Fibroblast of villous mesenchyme (primary cell): ENCODE data around the gene KLK5. TPM values are rescaled to one million over a fixed set of nuclear protein-coding genes. Genes with fewer than 3 reads are reported as not detected.

Experiments
- DNase-seq: peaks from one replicate; pipeline ENCODE4 v3.0.0-alpha.2; 2010; ENCODE audit warnings: low read depth
- H3K4me3 ChIP-seq: 2 replicates; pipeline ENCODE4 v1.5.1; 2011; ENCODE audit warnings: low read depth, mild to moderate bottlenecking, low read length
- CTCF ChIP-seq: IDR thresholded peaks from 2 replicates; pipeline ENCODE4 v1.5.1; 2012; ENCODE audit warnings: low read depth, mild to moderate bottlenecking, low read length; ENCODE audit not compliant: insufficient read depth
- total RNA-seq: library from RNA; depleted of rRNA; stranded (reverse); fragments of >200 nt; gene quantifications from 2 replicates; pipeline ENCODE4 v1.2.3, GENCODE V29; 2012

The KLK5 gene
- total RNA-seq, 1 donor, result not detected

DNA sequence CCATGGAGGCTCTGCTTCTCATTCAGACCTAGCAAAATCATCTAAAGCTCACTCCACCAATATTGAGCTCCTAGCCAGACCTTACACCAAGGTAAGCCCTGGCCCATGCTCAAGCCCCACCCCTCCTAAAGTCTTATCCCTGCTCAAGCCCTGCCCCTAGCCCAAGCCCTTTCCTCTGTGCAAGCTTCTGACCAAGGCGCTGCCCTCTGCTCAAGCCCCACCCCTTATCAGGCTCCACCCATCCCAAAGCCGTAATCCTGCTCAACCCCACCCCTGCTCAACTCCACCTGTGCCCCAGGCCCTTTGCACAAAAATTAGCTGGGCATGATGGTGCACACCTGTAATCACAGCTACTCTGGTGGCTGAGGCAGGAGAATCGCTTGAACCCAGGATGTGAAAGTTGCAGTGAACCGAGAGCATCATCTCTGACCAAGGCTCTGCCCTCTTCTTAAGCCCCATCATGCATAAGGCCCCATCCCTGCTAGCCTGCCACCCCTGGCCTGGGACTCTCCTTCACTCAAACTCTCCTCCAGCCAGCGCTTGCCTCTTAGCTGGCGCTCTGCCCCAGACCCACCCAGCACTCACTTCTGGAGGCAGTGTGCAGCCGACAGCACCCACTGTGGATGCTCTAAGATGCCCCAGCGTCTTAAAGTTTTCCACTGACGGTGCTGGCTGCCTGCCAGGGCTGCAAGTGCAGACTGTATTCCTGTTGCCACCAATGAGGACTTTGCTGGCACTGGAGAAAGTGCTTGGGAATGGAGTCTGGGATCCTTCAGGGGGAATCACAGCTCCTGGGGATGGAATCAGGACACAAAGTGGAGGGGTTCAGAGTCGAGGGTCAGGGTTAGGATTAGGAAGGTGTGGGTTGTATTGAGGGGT, 58.1 kb downstream of the KLK5 start:
- no peak for DNase-seq
- no peak overlapping the region for H3K4me3 ChIP-seq
- no peak for TF ChIP-seq CTCF

Other genes with a start within 250 kb of the KLK5 start
- 7.4 and 7.8 TPM in 2 replicates for gene SHANK1, start 233.2 kb downstream of the KLK5 start, total RNA-seq
- 18.6 and 25.4 TPM in 2 replicates for gene CLEC11A, start 229.7 kb downstream of the KLK5 start, total RNA-seq
- not detected in 2 replicates for gene GPR32, start 182.6 kb downstream of the KLK5 start, total RNA-seq
- gene ACP4, start 162.6 kb downstream of the KLK5 start, total RNA-seq, result not detected in 2 replicates
- not detected in 2 replicates for gene KLK1, start 129.3 kb downstream of the KLK5 start, total RNA-seq
- gene KLK15, start 119.5 kb downstream of the KLK5 start, total RNA-seq, result not detected in 2 replicates
- not detected in 2 replicates for gene KLK3, start 98.1 kb downstream of the KLK5 start, total RNA-seq
- gene KLK2, start 79.6 kb downstream of the KLK5 start, total RNA-seq, result not detected in 2 replicates
- not detected in 2 replicates for gene KLK4, start 41.6 kb downstream of the KLK5 start, total RNA-seq
- not detected in 2 replicates for gene KLK6, start 16.6 kb upstream of the KLK5 start, total RNA-seq
- not detected in 2 replicates for gene KLK7, start 30.9 kb upstream of the KLK5 start, total RNA-seq
- gene KLK8, start 48.6 kb upstream of the KLK5 start, total RNA-seq, result not detected in 2 replicates
- gene KLK10, start 66.7 kb upstream of the KLK5 start, total RNA-seq, result not detected in 2 replicates
- gene KLK11, start 73.6 kb upstream of the KLK5 start, total RNA-seq, result not detected in 2 replicates
- not detected in 2 replicates for gene KLK12, start 82.0 kb upstream of the KLK5 start, total RNA-seq
- not detected in 2 replicates for gene KLK13, start 112.1 kb upstream of the KLK5 start, total RNA-seq
- not detected in 2 replicates for gene KLK14, start 129.8 kb upstream of the KLK5 start, total RNA-seq
- gene CTU1, start 155.4 kb upstream of the KLK5 start, total RNA-seq, result 4.8 and 5.2 TPM in 2 replicates
- gene SIGLEC9, start 171.9 kb upstream of the KLK5 start, total RNA-seq, result under 0.01 TPM in 1 of 2 replicates, not detected in the other
- gene SIGLEC7, start 189.3 kb upstream of the KLK5 start, total RNA-seq, result not detected in 2 replicates